HTERT RPE-1 (cell line): Measurements from ENCODE around the gene SIK3.
"Not testable (repeated sequence)": the region's sequence is repeated elsewhere in the genome, so short reads cannot be mapped to it uniquely, and the experiment has no call there.

Source experiments
- in situ Hi-C: fragments of 300-500 bp; cut with MboI; formaldehyde crosslinking; loops from 4 replicates; pipeline ENCODE4 v1.14.3; 2020; ENCODE audit warnings: low sequenced_read_pairs

The SIK3 gene

DNA sequence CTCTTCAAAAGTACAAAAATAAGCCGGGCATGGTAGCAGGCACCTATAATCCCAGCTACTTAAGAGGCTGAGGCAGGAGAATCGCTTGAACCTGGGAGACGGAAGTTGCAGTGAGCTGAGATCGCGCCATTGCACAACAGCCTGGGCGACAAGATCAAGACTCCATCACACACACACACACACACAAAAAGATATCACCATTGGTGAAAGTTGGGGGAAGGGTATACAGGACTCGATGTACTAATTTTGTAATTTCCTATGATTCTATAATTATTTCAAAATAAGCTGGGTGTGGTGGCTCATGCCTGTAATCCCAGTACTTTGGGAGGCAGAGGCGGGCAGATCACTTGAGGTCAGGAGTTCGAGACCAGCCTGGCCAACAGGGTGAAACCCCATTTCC lies 48.1 kb downstream of the SIK3 start:
- in situ Hi-C loops = not testable (repeated sequence)

DNA sequence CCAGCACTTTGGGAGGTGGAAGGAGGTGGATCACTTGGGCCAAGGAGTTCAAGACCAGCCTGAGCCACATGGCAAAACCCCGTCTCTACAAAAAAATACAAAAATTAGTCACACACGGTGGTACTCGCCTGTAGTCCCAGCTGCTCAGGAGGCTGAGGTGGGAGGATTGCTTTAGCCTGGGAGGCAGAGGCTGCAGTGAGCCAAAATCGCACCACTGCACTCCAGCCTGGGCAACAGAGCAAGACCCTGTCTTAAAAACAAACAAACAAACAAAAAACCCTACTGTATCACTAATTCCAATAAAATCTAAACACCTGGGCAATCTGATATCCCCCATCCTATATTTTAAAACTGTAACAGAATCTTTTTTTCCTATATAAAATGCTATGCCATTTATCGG lies 51.6 kb downstream of the SIK3 start:
- in situ Hi-C loops = not testable (repeated sequence)

- in situ Hi-C loops = no loop called here
Observed at GRCh38 chr11:117045956-117046355, 52.3 kb downstream of the SIK3 start.

- in situ Hi-C loops = no loop called here
Observed at GRCh38 chr11:117045196-117045595, 53.0 kb downstream of the SIK3 start.

- in situ Hi-C loops = no loop called here
Observed at GRCh38 chr11:117044287-117045035, 53.8 kb downstream of the SIK3 start.

DNA sequence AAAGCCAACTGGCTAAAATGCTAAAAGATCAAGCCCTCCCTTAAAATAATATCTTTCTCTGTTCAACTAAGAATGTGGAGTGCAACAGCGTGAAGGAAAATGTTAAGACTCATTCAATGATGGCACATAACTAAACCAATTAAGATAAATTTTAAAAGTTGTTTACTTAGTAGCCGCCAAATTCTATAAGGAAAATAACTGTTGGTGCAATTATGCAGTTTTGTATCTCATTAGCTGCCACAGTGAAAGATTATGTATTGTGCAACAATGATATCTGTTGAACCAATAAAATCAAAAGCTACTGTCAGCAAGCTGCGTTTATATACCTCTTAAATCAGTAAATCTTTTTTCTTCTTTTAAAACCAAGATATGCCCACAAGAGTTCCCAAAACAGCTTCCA lies 55.5 kb downstream of the SIK3 start:
- in situ Hi-C loops = no loop called here

DNA sequence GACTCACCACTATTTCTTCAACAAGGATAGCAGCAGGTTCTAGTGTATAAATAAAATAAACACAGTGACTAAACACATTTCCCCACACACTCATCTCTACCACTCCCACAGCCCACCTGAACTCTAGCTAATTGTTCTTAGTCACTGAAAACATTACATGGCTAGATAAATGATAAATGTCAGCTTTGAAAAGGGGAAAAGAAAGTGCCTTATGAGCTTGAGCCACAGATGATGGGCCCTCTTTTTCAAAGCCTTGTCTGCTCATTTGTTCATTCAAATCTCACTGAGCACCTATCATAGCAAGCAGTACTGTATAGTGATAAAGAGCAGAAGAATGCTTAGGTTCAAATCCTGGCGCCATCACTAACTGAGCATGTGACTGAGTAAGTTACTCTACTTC lies 58.3 kb downstream of the SIK3 start:
- in situ Hi-C loops = no loop called here

DNA sequence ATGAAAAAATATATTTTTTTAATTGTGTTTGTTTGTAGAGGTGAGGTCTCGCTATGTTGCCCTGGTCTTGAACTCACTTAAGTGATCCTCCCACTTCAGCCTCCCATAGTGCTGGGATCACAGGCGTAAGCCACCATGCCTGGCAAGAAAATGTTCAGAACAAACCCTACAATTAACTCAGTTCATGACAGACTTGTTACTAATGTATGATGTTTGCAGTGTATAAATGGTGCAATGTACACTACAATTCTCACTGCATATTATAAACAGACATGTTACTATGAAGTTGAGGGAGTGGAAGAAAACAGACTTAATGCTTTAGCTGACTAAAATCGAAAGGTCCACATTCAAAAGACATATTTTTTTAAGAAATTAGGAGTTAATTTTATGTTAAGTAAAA lies 59.0 kb downstream of the SIK3 start:
- in situ Hi-C loops = no loop called here

GRCh38 chr11:117037975-117038350 lies 60.3 kb downstream of the SIK3 start:
- in situ Hi-C loops = no loop called here

DNA sequence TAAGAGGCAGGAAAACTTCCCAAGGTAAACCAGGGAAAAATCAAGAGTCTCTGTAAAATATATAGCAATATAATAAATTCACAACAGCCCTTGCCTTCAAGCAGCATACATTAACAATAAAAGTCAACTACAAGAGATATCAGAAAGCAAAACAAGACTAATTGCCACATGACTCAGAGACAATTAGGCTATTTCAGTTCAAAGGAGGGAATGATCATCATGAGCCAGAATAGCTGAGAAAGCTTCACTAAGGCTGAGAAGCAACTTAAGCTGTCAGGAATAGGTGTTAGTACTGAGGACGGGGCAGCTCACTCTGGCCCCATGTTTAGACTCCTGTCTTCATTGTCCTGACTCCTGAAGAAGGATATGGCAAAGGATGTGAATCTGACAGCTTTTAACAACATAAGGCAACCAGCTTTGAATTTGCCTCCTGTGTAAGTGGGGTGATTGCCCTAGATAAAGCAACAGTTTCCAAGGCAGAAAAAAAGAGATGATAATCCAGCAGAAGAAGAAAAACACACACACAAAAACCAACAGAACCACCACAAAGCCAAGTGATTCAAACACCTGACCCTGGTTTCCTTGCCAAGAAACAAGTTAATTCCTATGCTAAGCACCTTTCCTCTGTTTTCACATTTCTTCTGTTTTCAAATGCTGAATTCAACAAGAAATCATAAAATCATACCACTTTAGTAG lies 60.8 kb downstream of the SIK3 start:
- in situ Hi-C loops = no loop called here

DNA sequence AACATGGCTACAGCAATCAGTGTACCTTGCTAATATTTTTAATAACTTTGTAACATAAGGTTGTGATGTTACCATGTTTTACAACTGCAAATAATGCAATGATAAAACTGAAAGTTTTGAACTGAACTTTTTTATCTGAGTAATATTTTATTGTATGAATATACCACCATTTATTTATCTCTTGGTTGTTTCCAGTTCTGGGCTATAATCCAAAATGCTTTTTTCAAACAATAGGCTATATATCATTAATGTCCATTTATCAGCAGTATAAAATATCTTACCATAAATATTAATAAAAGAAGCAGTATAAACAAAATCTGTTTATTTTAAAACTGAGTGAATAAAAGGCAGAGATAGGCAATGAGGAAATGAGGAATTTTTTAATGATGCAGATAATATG lies 63.3 kb downstream of the SIK3 start:
- in situ Hi-C loops = no loop called here

- in situ Hi-C loops = no loop called here
Observed at GRCh38 chr11:117026593-117027330, 71.5 kb downstream of the SIK3 start.

DNA sequence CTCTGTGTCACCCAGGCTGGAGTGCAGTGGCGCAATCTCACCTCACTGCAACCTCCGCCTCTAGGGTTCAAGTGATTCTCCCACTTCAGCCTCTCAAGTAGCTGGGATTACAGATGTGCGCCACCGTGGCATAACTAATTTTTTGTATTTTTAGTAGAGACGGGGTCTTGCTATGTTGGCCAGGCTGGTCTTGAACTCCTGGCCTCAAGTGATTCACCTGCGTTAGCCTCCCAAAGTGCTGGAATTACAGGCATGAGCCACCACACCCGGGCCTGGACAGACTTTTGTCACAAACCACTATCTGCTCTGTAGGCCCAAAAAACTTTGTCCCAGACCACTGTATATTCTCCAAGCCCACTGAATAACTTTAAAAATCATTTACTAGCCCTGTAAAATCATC lies 74.5 kb downstream of the SIK3 start:
- in situ Hi-C loops = not testable (repeated sequence)

GRCh38 chr11:117023178-117023577 lies 75.0 kb downstream of the SIK3 start:
- in situ Hi-C loops = no loop called here

DNA sequence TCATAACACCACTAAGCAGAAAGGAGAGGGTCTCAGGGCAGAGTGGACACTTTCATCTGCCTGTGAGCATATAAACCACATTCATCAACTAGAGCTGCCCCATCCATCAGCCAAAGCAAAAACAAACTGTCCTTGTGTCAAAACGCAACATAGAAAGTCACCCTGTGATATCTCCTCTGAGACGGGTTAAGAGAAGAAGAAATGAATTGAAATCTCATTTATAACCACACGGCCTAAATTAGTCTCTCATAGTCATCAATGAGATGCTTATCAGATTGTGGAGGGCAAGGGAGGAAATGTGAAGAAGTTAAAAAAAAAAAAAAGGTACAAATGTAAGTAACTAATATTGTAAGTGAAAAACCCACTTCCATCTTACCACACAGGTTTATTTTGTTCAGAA lies 75.7 kb downstream of the SIK3 start:
- in situ Hi-C loops = no loop called here

GRCh38 chr11:117020869-117021564 lies 77.2 kb downstream of the SIK3 start:
- in situ Hi-C loops = no loop called here

GRCh38 chr11:117020287-117020686 lies 77.9 kb downstream of the SIK3 start:
- in situ Hi-C loops = no loop called here

DNA sequence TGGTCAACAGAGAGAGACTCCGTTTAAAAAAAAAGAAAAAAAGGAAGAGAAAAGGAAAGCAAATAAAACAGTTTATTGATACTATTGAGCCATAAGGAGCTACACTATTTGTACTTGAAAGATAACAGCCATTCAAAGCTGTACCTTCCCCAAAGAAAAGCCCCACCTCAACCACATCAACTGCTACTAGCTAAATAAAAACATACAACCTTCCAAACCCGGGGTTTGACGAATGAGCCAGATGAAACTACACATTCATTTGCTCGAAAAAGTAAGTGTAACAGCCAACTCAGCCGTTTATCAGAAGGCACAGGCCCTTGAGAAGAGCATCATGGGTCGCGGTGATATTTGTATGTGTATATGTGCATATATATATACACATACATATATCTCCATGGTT lies 78.4 kb downstream of the SIK3 start:
- in situ Hi-C loops = no loop called here

GRCh38 chr11:117017456-117017855 lies 80.8 kb downstream of the SIK3 start:
- in situ Hi-C loops = no loop called here

- in situ Hi-C loops = no loop called here
Observed at GRCh38 chr11:117016747-117017146, 81.5 kb downstream of the SIK3 start.

DNA sequence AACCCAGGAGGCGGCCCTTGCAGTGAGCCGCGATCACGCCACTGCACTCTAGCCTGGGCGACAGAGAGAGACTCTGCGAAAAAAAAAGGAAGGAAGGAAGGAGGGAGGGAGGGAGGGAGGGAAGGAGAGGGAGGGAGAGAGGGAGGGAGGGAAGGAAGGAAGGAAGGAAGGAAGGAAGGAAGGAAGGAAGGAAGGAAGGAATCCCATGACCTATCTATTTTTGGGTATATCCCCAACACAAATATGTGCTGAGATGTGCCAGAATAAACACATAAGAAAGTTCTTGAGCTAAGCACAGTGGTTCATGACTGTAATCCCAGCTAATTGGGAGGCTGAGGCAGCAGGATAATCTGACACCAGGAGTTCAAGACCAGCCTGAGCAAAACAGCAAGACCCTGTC lies 82.0 kb downstream of the SIK3 start:
- in situ Hi-C loops = no loop called here
